Measurements from ENCODE around the gene RUNX2.

The RUNX2 gene

DNA sequence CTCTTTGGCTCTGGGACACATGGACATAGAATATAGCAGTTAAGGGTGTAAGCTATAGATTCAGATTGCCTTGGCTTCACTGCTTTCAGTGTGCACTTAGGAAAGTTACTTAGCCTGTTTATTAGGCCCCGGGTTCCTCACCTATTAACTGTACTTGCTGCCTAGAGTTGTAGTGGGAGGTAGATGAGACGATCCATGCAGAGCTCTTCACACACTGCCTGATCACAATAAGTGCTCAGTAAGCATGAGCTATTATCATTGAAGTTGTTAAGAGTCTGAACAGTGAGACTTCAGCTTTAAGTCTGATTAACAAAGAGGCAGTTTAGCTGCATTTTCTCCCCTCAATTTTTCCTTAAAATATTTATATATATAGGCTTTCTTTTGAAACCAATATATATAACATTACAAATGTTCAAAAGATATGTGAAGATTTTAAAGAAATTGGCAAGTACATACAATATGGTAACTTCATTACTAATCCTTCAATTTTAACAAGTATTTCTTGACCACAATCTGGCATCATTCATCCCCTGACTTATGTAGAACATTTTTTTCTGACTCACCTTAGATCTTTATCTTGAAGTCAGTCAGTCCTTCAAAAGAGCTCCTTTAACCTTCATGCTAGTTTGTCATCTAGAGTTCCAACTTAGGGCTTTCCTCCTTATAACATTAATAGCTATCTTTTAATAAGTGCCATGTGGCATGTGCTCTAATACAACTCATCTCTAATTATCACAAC is 70.1 kb downstream of the RUNX2 start:
- intact Hi-C loops (cut with DNase I), result no loop called here
- no peak for DNase-seq

DNA sequence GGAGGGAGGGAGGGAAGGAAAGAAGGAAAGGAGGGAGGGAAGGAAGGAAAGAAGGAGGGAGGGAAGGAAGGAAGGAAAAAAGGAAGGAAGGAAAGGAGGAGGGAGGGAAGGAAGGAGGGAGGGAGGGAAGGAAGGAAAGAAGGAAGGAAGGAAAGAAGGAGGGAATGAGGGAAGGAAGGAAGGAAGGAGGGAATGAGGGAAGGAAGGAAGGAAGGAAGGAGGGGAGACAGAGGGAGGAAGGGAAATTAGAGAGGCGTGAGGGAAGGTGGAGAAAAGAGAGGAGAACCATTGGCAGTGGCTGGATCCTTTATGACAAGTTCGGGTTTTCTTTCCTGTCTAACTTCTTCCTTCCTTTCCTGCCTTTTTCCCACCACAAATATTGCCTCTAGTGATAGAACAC is 71.9 kb downstream of the RUNX2 start:
- intact Hi-C loops (cut with DNase I), result no loop called here
- DNase-seq, result no peak

DNA sequence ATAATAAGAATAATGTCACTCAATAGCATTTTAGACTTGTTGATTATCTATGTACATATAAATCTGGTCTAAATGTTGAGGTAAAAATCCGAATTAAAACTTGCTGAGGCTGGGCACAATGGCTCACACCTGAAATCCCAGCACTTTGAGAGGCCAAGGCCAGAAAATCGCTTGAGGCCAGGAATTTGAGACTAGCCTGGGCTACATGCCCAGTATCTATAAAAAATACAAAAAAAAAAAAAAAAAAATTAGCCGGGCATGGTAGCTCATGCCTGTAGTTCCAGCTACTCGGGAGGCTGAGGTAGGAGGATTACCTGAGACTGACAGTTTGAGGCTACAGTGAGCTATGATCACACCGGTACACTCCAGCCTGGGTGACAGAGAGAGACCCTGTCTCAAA is 83.8 kb downstream of the RUNX2 start:
- intact Hi-C loops (cut with DNase I), result loop anchor here (10.0 kb wide), 1 partner anchor 757 kb away; no protein-coding TSS in a partner anchor

DNA sequence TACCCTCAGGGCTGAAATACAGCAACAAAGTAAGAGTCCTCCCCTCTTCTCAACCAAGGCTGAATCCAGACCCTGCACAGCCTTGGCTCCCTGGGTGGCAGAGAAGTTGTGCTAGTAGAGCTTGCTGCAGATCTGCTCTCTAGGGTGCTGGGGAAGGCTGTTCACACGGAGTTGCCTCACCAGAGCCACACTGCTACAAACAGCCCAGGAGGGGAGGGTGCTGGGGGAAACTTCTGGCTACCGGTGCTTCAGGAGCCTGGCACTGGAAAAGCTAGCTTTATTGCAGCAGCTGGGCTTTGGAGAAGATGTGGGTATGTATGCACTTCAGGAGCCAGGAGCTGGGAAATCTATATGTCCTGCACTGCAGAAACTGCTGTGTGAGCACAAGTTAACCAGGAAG is 87.2 kb downstream of the RUNX2 start:
- intact Hi-C loops (cut with DNase I), result loop anchor here (10.0 kb wide), 1 partner anchor 761 kb away; no protein-coding TSS in a partner anchor
- peak in 1 of 10 donors; percentile 78 for DNase-seq

More for the DNA sequence above, 83.8 kb downstream of the RUNX2 start:
- DNase-seq, result no peak

DNA sequence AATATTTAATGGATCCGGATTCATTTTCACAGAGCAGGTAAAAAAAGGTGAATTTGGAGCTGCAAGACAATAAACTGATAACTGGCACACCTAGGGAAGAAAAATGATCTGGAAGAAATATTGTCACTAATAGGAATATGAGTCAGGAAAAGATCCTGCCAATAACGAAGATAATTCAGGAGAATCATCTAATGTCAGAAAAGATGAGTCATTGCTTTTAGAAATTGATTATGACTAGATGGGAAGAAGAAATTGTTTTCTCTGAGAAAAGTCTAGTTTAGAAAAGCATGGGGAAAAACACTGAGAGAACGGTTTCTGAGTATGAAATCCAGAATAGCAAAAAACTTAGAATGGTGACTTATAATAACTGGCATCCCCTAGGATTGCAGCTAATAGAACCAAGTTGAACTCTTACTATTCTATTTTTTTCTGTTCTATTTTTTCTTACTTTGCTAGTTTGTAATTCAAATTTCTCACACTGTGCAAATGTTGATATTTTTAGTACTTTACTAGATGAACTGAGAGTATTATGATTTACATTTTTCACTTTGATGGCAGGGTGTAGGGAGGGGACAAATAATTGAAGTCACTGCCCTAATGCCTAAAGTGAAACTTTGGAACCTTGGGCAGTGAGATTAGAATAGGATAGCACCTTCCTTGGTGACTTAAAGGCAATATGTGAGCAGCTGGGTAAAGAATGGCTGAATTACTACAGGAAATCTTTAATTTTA is 87.8 kb downstream of the RUNX2 start:
- intact Hi-C loops (cut with DNase I), result loop anchor here (10.0 kb wide), 1 partner anchor 761 kb away; no protein-coding TSS in a partner anchor
- no peak for DNase-seq

DNA sequence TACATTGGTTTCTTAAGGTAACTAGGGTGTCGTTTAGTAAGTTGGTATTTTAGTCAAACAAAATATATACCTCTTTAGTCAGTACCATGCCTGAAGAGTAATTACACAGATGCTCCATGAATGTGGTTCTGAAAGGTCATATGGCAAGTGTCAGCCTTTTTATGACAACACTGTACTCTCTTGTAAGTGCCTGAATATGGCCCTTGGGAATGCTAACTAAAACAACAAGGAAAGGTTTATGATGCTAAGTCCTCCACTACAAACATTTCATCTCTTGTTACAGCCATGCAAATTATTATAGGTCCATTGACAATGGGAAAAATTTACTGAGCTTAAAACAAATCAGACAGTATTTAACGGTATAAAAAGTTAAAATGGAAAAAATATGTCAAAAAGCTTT is 88.6 kb downstream of the RUNX2 start:
- DNase-seq, result no peak
- intact Hi-C loops (cut with DNase I), result loop anchor here (10.0 kb wide), 1 partner anchor 762 kb away; no protein-coding TSS in a partner anchor

DNA sequence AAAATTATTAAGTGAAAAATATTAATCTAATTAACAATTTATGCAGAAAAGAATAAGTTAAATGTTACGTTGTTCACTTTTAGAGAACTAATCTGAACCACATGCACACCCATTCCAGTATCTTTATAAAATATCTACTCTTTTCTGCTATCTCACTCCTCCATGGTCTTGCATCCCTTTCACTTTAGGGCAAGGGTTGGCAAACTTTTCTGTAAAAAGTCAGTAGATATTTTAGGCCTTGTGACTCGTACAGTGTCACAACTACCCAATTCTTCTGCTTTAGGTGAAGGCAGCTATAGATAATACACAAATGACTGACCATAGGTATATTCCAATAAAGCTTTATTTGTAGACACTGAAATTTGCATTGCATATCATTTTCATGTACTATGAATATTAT is 89.3 kb downstream of the RUNX2 start:
- intact Hi-C loops (cut with DNase I), result loop anchor here (10.0 kb wide), 1 partner anchor 763 kb away; no protein-coding TSS in a partner anchor
- no peak for DNase-seq

DNA sequence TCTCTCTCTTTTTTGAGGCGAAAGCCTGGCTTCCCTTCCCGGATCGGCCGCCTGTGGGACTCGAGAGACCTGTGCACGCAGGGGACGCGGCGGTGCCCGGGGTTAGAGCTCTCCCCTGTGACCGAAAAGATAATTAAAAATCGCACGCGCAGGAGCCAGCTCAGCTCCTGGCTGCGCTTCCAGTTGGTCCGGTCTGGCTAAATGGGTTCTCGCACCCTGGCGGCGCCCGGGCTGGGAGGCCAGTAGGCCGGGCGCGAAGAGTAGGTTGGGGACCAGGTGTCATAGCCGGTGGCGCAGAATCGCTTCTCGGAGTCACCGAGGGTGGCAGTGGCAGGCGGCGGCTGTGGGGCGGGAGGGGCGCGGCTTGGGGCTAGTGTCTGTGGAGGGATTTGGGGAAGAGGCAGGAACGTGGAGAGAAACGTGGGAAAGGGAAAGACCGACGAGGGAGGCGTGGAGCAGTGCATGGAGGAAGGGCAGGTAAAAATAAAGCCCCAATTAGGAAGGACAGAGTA is 91.5 kb downstream of the RUNX2 start:
- intact Hi-C loops (cut with DNase I), result loop anchor here (10.0 kb wide), 2 partner anchors 295 to 765 kb away; no protein-coding TSS in a partner anchor
- DNase-seq, result peak in 7 of 10 donors; percentile 30 to 90 (median 59)

DNA sequence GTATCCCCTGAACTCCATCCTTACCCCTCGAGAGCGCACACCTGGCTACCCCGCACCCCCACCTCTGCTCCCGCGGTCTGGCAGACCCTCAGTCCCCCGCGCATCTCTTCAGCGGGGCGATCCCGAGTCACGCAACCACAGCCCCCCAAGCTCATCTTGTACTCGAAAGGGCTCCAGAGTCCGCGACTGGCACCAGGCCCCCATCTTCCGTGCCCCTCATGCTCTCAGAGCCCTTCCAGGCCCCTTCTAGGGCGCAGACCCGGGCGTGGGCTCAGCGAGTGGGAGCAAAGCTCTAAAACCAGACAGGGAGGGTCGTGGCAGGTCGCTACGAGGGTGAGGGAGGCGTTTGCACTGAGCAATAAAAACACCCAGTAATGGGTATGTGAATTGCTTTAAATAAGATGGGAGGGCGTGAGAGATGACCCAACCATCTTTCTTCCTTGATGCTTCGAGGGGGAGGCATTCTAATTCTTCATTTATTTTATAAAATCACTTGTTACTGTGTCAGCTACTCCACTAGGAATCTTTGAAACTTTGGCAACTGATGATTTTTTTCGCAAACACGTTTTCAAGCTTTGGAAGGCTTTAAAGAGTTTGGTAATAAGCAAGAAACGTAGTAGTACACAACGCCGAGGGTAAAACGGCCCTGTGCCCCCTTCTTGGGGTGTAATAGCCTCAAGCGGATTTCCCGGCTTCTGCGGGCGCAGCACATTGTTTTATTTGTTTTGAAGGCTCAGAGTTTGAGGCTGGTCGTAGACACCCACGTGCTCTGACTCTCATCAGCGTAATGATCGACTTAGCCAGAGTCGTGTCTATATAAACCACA is 92.2 kb downstream of the RUNX2 start:
- peak in 1 of 10 donors; percentile 45 for DNase-seq
- intact Hi-C loops (cut with DNase I), result loop anchor here (10.0 kb wide), 1 partner anchor 295 kb away; no protein-coding TSS in a partner anchor

DNA sequence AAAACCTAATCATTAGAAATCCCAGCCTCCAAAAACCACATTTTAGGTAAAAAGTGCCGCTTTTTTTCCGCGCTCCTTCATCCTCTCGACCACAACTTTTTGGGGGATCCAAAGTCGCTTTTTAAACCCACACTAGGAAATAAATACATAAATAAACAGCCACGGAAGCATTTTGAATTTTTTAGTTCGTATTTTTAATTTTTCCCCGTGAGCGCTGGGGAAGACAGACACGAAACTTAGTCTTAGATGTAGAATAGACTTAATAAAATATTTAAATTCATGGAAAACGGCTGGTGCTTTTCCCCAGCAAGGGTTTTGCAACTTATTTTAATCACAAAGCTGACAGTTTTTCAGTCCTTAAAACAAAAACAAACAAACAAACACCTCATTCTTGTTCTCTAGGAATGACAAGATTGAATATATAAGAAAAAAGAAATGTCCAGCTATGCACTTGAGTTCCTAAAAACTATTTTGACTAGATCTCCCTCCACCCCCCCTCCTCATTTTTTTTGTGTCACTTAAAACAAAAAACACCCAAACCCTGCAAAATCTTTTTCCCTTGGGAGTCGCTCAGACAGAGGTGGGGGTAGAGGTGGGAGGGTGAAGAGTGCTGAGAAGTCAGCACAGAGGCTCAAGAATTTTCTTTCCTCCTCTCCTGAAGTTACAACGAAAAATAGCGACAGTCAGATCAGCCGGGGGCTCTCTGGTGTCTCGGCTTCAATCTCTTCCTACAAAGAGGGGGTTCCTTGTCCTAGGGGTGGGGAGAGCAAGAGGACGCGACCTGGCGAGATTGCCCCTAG is 93.0 kb downstream of the RUNX2 start:
- intact Hi-C loops (cut with DNase I), result loop anchor here (10.0 kb wide), 1 partner anchor 294 kb away; no protein-coding TSS in a partner anchor
- DNase-seq, result no peak

DNA sequence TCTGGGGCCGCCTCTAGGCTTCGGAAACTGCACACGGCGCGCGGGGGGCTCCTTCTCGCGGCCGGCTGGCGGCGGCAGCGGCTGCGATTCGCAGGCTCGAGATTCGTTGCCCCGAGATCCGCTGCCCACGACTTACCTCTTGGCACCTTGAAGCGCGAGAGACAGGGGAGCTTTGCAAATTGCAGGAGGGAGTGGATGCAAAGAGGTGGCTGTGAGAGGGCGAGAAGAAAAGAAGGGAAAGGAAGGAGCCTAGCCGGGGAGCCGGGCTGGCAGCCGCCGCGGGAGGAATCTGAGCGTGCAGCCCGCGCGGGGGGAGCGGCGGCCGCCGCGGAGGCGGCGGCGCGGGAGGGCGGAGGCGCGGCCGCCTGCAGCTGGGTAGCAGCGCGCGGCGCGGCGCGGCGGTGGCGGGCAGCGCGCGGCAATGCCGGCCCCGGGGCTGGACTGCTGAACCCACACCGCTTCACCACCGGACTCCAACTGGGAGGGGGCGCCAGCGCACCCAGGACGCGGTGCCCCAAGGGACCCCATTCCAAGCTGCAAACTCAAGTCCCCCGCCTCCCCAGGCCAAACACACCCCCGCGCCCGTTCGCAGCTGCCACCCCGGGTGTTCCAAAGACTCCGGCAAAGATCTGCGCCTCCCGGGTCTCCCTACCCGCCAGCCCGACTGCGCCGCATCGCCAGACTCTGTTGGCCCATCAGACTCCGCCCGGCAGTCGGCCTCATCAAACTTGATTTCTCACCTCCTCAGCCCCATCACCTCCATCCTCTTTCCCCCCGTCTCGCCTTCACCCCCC is 93.8 kb downstream of the RUNX2 start:
- DNase-seq, result peak in 9 of 10 donors; percentile 45 to 94 (median 60)
- intact Hi-C loops (cut with DNase I), result loop anchor here (10.0 kb wide), 1 partner anchor 293 kb away; no protein-coding TSS in a partner anchor

DNA sequence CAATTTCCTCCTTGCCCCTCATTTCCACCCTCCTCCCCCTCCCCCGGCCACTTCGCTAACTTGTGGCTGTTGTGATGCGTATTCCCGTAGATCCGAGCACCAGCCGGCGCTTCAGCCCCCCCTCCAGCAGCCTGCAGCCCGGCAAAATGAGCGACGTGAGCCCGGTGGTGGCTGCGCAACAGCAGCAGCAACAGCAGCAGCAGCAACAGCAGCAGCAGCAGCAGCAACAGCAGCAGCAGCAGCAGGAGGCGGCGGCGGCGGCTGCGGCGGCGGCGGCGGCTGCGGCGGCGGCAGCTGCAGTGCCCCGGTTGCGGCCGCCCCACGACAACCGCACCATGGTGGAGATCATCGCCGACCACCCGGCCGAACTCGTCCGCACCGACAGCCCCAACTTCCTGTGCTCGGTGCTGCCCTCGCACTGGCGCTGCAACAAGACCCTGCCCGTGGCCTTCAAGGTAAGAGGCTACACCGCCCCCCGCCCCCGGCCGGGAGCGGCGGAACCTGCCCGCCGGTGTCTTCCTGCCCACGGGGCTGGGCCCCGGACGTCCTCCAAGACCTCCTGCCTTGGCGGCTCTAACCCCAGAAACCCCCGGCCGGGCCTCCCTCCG is 94.5 kb downstream of the RUNX2 start:
- intact Hi-C loops (cut with DNase I), result loop anchor here (10.0 kb wide), 1 partner anchor 292 kb away; no protein-coding TSS in a partner anchor
- peak in 5 of 10 donors; percentile 17 to 86 (median 72) for DNase-seq

DNA sequence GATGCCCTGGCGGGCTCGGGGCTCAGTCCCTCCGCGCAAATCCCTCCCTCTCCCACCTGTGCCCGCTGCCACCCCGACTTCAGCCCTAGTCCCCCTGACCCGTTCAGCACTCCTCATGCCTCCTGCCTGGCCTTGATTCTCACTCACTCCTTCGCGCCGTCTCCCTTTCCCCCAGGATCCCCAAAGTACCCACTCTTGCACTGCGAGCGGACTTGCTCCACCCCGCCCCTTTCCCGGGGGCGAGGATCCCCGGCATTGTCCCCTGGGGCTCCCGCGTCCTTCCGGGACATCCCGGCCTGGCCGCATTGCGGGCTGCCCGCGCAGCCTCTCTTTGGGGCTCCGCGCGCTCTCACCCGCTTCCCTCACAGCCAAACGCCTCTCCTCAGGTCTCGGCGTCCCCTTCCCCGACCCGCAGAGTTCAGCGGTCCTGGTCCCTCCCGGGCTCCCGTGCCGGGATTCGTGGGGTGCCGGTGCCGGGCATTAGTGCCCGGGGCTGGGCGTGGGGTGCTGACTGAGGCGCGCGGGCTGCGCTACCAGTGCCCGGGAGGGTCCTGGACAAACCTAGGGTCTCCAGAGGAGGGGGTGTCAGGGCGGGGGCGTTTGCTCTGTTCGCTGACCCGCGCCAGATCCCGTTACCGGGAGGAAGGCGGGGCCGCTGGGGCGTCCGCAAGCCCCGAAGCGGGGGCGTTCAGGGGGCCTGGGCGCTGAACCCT is 95.1 kb downstream of the RUNX2 start:
- DNase-seq, result peak in 5 of 10 donors; percentile 9 to 86 (median 69)
- intact Hi-C loops (cut with DNase I), result loop anchor here (10.0 kb wide), 1 partner anchor 292 kb away; no protein-coding TSS in a partner anchor

DNA sequence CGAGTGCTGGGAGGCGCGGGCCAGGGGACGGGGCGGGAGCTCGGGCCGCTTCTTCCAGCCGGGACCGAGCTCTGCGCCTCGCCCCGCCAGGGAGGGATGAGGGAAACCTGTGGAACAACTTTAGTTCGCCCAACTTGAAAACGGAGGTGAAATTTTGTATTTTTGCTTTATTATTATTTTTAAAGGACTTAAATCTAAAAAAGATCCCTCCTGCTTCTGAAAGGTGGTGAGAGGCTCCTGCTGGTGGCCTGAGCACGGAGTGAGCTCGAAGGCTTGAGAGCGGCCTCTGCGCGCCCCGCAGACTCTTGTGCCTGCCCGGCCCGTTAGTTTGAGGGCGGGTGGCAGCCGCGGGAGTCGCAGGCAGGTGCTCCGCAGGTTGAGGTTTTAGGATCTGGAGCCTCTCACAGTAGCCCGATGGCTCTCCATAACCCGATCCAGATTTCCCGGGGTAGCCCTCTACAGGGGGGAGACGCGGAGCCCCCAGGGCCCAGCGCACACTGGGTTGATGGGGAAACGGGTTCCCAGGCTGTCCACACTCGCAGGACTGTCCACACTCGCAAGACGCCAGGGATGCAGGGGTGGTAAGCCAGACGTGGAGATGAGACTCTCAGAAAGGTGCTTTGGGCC is 95.8 kb downstream of the RUNX2 start:
- DNase-seq, result peak in 4 of 10 donors; percentile 10 to 80 (median 28)
- intact Hi-C loops (cut with DNase I), result loop anchor here (10.0 kb wide), 1 partner anchor 291 kb away; no protein-coding TSS in a partner anchor

DNA sequence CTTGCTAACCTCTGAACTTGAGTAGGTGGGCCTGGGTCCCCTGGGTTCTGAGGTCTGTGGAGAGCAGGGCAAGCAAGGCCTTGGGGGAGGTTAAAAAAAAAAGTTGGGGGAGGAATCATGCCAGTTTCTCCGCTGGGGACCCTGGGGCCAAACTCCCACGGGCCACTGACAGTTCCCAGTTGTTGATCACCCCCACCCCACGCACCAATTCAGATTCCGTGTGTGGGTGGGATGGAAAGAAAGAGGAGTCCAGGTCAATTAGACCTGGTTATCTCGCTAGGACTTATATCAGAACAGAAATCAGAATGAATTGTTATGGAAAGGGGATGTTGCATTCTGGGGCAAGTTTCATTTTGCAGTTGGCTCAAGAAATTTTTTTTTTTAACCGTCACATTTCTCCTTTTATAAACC is 96.3 kb downstream of the RUNX2 start:
- peak in 1 of 10 donors; percentile 59 for DNase-seq
- intact Hi-C loops (cut with DNase I), result loop anchor here (10.0 kb wide), 1 partner anchor 290 kb away; no protein-coding TSS in a partner anchor

DNA sequence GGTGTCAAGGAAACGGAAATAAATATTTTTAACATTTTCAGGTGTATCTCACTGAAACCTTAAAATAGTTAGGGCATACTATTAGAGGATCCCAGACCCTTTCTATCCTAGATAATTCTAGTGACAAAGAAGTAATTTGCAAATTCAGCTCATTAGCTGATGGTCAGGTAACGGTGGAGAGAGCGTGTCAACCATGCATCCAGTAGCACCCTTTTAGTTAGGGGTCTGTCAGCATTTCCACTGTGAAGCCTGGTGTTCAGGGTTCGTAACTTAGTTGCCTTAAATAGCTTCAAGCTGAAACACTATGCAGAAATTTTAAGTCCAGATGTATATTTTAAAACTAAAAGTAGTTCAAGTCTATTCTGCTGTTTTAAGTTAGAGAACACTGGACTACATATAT is 98.1 kb downstream of the RUNX2 start:
- DNase-seq, result no peak
- intact Hi-C loops (cut with DNase I), result loop anchor here (10.0 kb wide), 1 partner anchor 289 kb away; no protein-coding TSS in a partner anchor

Data from posterior cingulate gyrus (tissue), 11 donors.